GM12878 (cell line): ENCODE measurements around the gene TNFRSF1A. TPM values are rescaled to one million over a fixed set of nuclear protein-coding genes. Genes with fewer than 3 reads are reported as not detected.

Experiments
- ATAC-seq: fragments of 200-7000 bp; cut with Tn5 transposase; 3 replicates; pipeline ENCODE4 v1.9.1; 2020; ENCODE audit warnings: mild to moderate bottlenecking, moderate library complexity
- BruUV-seq: library from RNA; stranded (reverse); fragments of 400-500 nt; replicated peaks from 2 replicates; lab custom pipeline; 2021; lab: Mats Ljungman, UMichigan
- CTCF ChIA-PET: fragments of 300-600 bp; sonication (Branson Sonifier 250); formaldehyde crosslinking; extraction: SDS; loops from one replicate; lab custom pipeline; 2021; ENCODE audit warnings: inconsistent platforms; lab: Yijun Ruan, JAX
- POLR2A ChIA-PET: fragments of 350-600 bp; formaldehyde crosslinking; extraction: SDS; loops from one replicate; lab custom pipeline; 2021; ENCODE audit warnings: inconsistent platforms; lab: Charles Lee
- RAD21 ChIA-PET: fragments of 300-600 bp; sonication (Branson Sonifier 250); formaldehyde crosslinking; loops from one replicate; lab custom pipeline; 2023; ENCODE audit warnings: antibody characterized with exemption; ENCODE audit not compliant: unreplicated experiment; lab: Charles Lee
- SMC1A ChIA-PET: fragments of 300-600 bp; sonication (Branson Sonifier 250); formaldehyde crosslinking; loops from one replicate; lab custom pipeline; 2023; ENCODE audit not compliant: unreplicated experiment, uncharacterized antibody; lab: Charles Lee
- DNase-seq: peaks from one replicate; pipeline ENCODE4 v3.0.0-alpha.2; 2011; ENCODE audit warnings: low read depth, low spot score
- FAIRE-seq: peaks from 3 replicates; lab custom pipeline; 2011; peaks lifted over from hg19 to GRCh38; lab: Jason Lieb, UNC
- H2AFZ ChIP-seq: 2 replicates; pipeline ENCODE4 v1.6.0; 2011; ENCODE audit warnings: low read depth, low read length, control low read depth; ENCODE audit not compliant: control insufficient read depth
- H3K27ac ChIP-seq: 2 replicates; pipeline ENCODE4 v1.5.1; 2011; ENCODE audit warnings: control low read depth; ENCODE audit not compliant: control insufficient read depth, insufficient read depth
- H3K27me3 ChIP-seq, 2 experiments: replicated peaks in 1 of 2; 2 replicates each; pipeline versions ENCODE4 v1.6.0 to v1.6.1; 2011; ENCODE audit warnings: low read length in 1 of 2; ENCODE audit not compliant: control insufficient read depth in 2 of 2, insufficient read depth in 2 of 2
- H3K36me3 ChIP-seq, 2 experiments: 2 replicates each; pipeline ENCODE4 v1.5.1; 2011; ENCODE audit warnings: low read length in 1 of 2; ENCODE audit not compliant: control insufficient read depth in 2 of 2, insufficient read depth in 2 of 2
- H3K4me1 ChIP-seq: 2 replicates; pipeline ENCODE4 v1.6.1; 2011; ENCODE audit warnings: mild to moderate bottlenecking, low read length, moderate library complexity, mixed read lengths; ENCODE audit not compliant: control insufficient read depth, insufficient read depth
- H3K4me2 ChIP-seq: 2 replicates; pipeline ENCODE4 v1.6.0; 2011; ENCODE audit warnings: control low read depth; ENCODE audit not compliant: control insufficient read depth, insufficient read depth
- H3K4me3 ChIP-seq: fragments of 200-600 bp; sonication (generic); 2 replicates; pipeline ENCODE4 v1.5.1; 2016
- H3K79me2 ChIP-seq: 2 replicates; pipeline ENCODE4 v1.6.0; 2011; ENCODE audit warnings: low read length; ENCODE audit not compliant: control insufficient read depth, insufficient read depth
- H3K9ac ChIP-seq: 2 replicates; pipeline ENCODE4 v1.8.0; 2011; ENCODE audit warnings: low read length, control low read depth, mixed read lengths; ENCODE audit not compliant: control insufficient read depth, insufficient read depth
- H3K9me3 ChIP-seq: replicated peaks from 3 replicates; pipeline ENCODE4 v1.5.1; 2011; ENCODE audit warnings: mild to moderate bottlenecking, low read length; ENCODE audit not compliant: control insufficient read depth, insufficient read depth
- H4K20me1 ChIP-seq: 2 replicates; pipeline ENCODE4 v1.6.0; 2011; ENCODE audit not compliant: control insufficient read depth, insufficient read depth
- ATF7 ChIP-seq: fragments of 450-650 bp; IDR thresholded peaks from 2 replicates; pipeline ENCODE4 v1.6.1; 2016; ENCODE audit warnings: low read depth, mild to moderate bottlenecking
- HDAC2 ChIP-seq: fragments of 200-600 bp; sonication (generic); IDR thresholded peaks from 2 replicates; pipeline ENCODE4 v1.6.1; 2017
- KAT2A ChIP-seq: conservative IDR thresholded peaks from 2 replicates; pipeline ENCODE4 v1.6.1; 2011; ENCODE audit warnings: low read depth, low read length; ENCODE audit not compliant: control insufficient read depth
- MEF2A ChIP-seq: IDR thresholded peaks from 2 replicates; pipeline ENCODE4 v1.6.1; 2011; ENCODE audit warnings: low read depth, mild to moderate bottlenecking, low read length, moderate library complexity; ENCODE audit not compliant: insufficient read depth
- RB1 ChIP-seq: fragments of 450-650 bp; formaldehyde crosslinking; IDR thresholded peaks from 2 replicates; pipeline ENCODE4 v1.6.1; 2017; ENCODE audit warnings: mild to moderate bottlenecking, borderline replicate concordance
- SUZ12 ChIP-seq: fragments of 200-600 bp; sonication (generic); IDR thresholded peaks from one replicate; pipeline ENCODE4 v1.6.1; 2018; ENCODE audit warnings: antibody characterized with exemption, mild to moderate bottlenecking; ENCODE audit not compliant: unreplicated experiment
- TCF3 ChIP-seq: IDR thresholded peaks from 2 replicates; pipeline ENCODE4 v1.6.1; 2012; ENCODE audit warnings: low read depth, mild to moderate bottlenecking, low read length, borderline replicate concordance; ENCODE audit not compliant: insufficient read depth
- YBX1 ChIP-seq: fragments of 450-650 bp; IDR thresholded peaks from 2 replicates; pipeline ENCODE4 v1.6.1; 2016; ENCODE audit warnings: antibody characterized with exemption
- ZNF217 ChIP-seq: fragments of 450-650 bp; IDR thresholded peaks from 2 replicates; pipeline ENCODE4 v1.6.1; 2017; ENCODE audit warnings: antibody characterized with exemption, mild to moderate bottlenecking
- WGBS: methylation state at CpG from one replicate; pipeline ENCODE4 v1.1.6; 2016; ENCODE audit warnings: low lambda C conversion rate; ENCODE audit not compliant: insufficient replicate concordance, insufficient coverage; ENCODE audit errors: missing lambda C conversion rate; 5-methylcytosine and 5-hydroxymethylcytosine counted together
- in situ Hi-C: fragments of 300-500 bp; cut with MboI; formaldehyde crosslinking; loops from 9 replicates; pipeline ENCODE4 v1.14.3; 2018; ENCODE audit warnings: mixed read lengths
- intact Hi-C: fragments of 100-400 bp; cut with micrococcal nuclease; formaldehyde crosslinking; loops from one replicate; pipeline ENCODE4 v1.14.2; 2022; ENCODE audit not compliant: unreplicated experiment
- polyA plus RNA-seq, 11 experiments: library from polyadenylated mRNA; depleted of rRNA in 4 of 11; unstranded in 6 of 11; stranded (reverse) in 5 of 11; fragments of >200 nt; fragmentation: Nextera tagmentation in 4 of 11; fragmentation: Illumina TruSeq in 1 of 11; extraction: Ambion mirVana in 4 of 11; extraction: Trizol in 1 of 11; gene quantifications; 1 replicate in 1 of 11; 2 replicates in 10 of 11; pipeline versions ENCODE4 v1.2.1 to v1.2.3, GENCODE V29; 2011 to 2016; ENCODE audit warnings: inconsistent platforms in 2 of 11, missing spikeins in 2 of 11, low read depth in 1 of 11
- total RNA-seq, 4 experiments: library from RNA; depleted of rRNA in 3 of 4; stranded (reverse); fragments of >200 nt in 3 of 4; fragmentation: Illumina TruSeq in 1 of 4; extraction: Trizol in 1 of 4; gene quantifications; 2 replicates each; pipeline versions ENCODE4 v1.2.1 to v1.2.3, GENCODE V29; 2013 to 2021
- TF ChIP-seq, protein P1 (sequence below): IDR thresholded peaks from 2 replicates; pipeline ENCODE4 v1.6.1; 2012; ENCODE audit warnings: low read depth, low read length, improper control_type of control experiment
- TF ChIP-seq, protein P2 (sequence below): IDR thresholded peaks from 2 replicates; pipeline ENCODE4 v1.6.1; 2012; ENCODE audit warnings: mild to moderate bottlenecking, low read depth, low read length
- TF ChIP-seq, protein P3 (sequence below): IDR thresholded peaks from 2 replicates; pipeline ENCODE4 v1.6.1; 2011; ENCODE audit warnings: borderline replicate concordance, low read depth, mild to moderate bottlenecking, moderate library complexity, mixed read lengths, low read length; ENCODE audit not compliant: insufficient read depth; ENCODE audit errors: extremely low read length
- TF ChIP-seq, protein P4 (sequence below): fragments of 450-650 bp; IDR thresholded peaks from 2 replicates; pipeline ENCODE4 v1.6.1; 2016; ENCODE audit warnings: mild to moderate bottlenecking
- TF ChIP-seq, protein P5 (sequence below): IDR thresholded peaks from 2 replicates; pipeline ENCODE4 v1.6.1; 2012; ENCODE audit warnings: low read length, inconsistent platforms

The TNFRSF1A gene
- total and polyA plus RNA-seq, 10 of the 15 experiments (the other 5 are each of a cell fraction or from before 2014, with no cell fraction given): 0.24 to 16.5 (median 13.0) TPM

DNA sequence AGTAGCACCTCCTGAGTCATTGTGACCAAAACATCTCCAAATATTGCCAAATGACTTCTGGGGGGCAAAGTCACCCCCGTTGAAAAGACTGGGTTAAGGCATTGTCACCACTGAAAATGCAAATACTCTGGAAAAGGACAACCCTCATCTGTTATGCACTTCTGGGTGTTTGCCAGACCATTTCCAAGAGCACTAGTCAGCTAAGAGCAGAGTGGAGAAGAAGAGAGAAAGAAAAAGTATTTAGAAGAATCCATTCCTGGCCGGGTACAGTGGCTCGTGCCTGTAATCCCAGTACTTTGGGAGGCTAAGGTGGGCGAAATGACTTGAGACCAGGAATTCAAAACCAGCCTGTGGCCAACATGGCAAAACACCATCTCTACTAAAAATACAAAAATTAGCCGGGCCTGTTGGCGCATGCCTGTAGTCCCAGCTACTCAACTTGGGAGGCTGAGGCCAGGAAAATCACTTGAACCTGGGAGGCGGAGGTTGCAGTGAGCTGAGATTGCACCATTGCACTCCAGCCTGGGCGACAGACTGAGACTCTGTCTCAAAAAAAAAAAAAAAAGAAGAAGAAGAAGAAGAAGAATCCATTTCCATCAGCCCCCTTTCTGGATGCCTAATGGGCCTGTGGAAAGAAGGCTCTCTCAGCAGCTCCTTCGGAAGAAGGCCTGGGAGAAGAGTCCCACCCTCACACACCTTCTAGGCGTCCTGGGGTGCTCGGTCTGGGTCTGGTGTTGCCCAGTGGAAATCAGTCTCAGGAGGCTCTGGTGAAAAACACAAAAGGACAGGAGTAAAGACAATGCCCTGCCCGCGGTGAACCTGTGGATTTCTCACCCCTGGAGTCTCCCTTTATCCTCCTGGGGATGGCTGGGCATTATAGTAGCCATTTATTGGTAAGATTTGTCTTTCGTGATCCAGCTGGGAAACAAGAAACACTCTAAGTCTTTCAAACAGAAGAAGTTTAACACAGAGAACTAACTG, 38.6 kb upstream of the TNFRSF1A start:
- no peak for TF ChIP-seq SUZ12
- no peak for TF ChIP-seq YBX1
- TF ChIP-seq MEF2A: no peak
- TF ChIP-seq HDAC2: no peak
- TF ChIP-seq ATF7: no peak
- TF ChIP-seq, protein P1, sequence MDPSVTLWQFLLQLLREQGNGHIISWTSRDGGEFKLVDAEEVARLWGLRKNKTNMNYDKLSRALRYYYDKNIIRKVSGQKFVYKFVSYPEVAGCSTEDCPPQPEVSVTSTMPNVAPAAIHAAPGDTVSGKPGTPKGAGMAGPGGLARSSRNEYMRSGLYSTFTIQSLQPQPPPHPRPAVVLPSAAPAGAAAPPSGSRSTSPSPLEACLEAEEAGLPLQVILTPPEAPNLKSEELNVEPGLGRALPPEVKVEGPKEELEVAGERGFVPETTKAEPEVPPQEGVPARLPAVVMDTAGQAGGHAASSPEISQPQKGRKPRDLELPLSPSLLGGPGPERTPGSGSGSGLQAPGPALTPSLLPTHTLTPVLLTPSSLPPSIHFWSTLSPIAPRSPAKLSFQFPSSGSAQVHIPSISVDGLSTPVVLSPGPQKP: no peak
- TF ChIP-seq, protein P2, sequence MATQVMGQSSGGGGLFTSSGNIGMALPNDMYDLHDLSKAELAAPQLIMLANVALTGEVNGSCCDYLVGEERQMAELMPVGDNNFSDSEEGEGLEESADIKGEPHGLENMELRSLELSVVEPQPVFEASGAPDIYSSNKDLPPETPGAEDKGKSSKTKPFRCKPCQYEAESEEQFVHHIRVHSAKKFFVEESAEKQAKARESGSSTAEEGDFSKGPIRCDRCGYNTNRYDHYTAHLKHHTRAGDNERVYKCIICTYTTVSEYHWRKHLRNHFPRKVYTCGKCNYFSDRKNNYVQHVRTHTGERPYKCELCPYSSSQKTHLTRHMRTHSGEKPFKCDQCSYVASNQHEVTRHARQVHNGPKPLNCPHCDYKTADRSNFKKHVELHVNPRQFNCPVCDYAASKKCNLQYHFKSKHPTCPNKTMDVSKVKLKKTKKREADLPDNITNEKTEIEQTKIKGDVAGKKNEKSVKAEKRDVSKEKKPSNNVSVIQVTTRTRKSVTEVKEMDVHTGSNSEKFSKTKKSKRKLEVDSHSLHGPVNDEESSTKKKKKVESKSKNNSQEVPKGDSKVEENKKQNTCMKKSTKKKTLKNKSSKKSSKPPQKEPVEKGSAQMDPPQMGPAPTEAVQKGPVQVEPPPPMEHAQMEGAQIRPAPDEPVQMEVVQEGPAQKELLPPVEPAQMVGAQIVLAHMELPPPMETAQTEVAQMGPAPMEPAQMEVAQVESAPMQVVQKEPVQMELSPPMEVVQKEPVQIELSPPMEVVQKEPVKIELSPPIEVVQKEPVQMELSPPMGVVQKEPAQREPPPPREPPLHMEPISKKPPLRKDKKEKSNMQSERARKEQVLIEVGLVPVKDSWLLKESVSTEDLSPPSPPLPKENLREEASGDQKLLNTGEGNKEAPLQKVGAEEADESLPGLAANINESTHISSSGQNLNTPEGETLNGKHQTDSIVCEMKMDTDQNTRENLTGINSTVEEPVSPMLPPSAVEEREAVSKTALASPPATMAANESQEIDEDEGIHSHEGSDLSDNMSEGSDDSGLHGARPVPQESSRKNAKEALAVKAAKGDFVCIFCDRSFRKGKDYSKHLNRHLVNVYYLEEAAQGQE: no peak
- TF ChIP-seq KAT2A: no peak
- no peak for TF ChIP-seq TCF3
- TF ChIP-seq, protein P3, sequence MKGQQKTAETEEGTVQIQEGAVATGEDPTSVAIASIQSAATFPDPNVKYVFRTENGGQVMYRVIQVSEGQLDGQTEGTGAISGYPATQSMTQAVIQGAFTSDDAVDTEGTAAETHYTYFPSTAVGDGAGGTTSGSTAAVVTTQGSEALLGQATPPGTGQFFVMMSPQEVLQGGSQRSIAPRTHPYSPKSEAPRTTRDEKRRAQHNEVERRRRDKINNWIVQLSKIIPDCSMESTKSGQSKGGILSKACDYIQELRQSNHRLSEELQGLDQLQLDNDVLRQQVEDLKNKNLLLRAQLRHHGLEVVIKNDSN: no peak
- TF ChIP-seq, protein P4, sequence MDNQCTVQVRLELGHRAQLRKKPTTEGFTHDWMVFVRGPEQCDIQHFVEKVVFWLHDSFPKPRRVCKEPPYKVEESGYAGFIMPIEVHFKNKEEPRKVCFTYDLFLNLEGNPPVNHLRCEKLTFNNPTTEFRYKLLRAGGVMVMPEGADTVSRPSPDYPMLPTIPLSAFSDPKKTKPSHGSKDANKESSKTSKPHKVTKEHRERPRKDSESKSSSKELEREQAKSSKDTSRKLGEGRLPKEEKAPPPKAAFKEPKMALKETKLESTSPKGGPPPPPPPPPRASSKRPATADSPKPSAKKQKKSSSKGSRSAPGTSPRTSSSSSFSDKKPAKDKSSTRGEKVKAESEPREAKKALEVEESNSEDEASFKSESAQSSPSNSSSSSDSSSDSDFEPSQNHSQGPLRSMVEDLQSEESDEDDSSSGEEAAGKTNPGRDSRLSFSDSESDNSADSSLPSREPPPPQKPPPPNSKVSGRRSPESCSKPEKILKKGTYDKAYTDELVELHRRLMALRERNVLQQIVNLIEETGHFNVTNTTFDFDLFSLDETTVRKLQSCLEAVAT: no peak
- TF ChIP-seq, protein P5, sequence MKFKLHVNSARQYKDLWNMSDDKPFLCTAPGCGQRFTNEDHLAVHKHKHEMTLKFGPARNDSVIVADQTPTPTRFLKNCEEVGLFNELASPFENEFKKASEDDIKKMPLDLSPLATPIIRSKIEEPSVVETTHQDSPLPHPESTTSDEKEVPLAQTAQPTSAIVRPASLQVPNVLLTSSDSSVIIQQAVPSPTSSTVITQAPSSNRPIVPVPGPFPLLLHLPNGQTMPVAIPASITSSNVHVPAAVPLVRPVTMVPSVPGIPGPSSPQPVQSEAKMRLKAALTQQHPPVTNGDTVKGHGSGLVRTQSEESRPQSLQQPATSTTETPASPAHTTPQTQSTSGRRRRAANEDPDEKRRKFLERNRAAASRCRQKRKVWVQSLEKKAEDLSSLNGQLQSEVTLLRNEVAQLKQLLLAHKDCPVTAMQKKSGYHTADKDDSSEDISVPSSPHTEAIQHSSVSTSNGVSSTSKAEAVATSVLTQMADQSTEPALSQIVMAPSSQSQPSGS: no peak
- no peak for TF ChIP-seq ZNF217
- no peak for TF ChIP-seq RB1
- intact Hi-C loops: no loop called here
- Histone ChIP-seq H3K9ac (no peak overlapping the region), H3K4me2 (no peak overlapping the region), H3K79me2 (no peaks in the 10 kb centered on the region), H3K27me3 (peaks cover 13 to 15% of the 10 kb centered on the region in 2 experiments; a peak in 3 of 4 replicates), H3K4me3 (no peak overlapping the region), H2AFZ (no peak overlapping the region), H3K27ac (no peak overlapping the region), H4K20me1 (no peaks in the 10 kb centered on the region; the same call in 1 of the 2 replicates), H3K9me3 (no peaks in the 10 kb centered on the region), H3K4me1 (no peaks in the 10 kb centered on the region), H3K36me3 (no peaks in the 10 kb centered on the region)
- FAIRE-seq: no peak
- ATAC-seq: no peak
- SMC1A ChIA-PET: no interaction called here
- no TSS peak for BruUV-seq
- 38% methylated on average over 13 of the region's 14 CpGs for WGBS
- CTCF ChIA-PET: interaction anchor here (0.6 to 1.3 kb wide), 2 partner anchors 44 to 469 kb away, joined by 3 to 4 read pairs; no protein-coding TSS in a partner anchor
- RAD21 ChIA-PET: no interaction called here
- DNase-seq: no peak
- in situ Hi-C loops: no loop called here
- POLR2A ChIA-PET: interaction anchor here (0.6 to 0.7 kb wide), 2 partner anchors 178 to 193 kb away, joined by 3 read pairs; no protein-coding TSS in a partner anchor
